Adrenal gland (tissue), 5 donors: ENCODE data around the gene MATR3.
"Not testable (repeated sequence)": the region's sequence is repeated elsewhere in the genome, so short reads cannot be mapped to it uniquely, and the experiment has no call there.

Experiments used
- CTCF ChIP-seq, 6 experiments: fragments of 450-650 bp in 4 of 6; fragments of 200-600 bp in 2 of 6; sonication (generic) in 1 of 6; IDR thresholded peaks; 1 replicate in 5 of 6; 2 replicates in 1 of 6; pipeline versions ENCODE4 v1.5.1 to v1.8.0; 2016 to 2021; ENCODE audit warnings: antibody characterized with exemption in 6 of 6, mild to moderate bottlenecking in 2 of 6, moderate library complexity in 1 of 6
- POLR2A ChIP-seq, 2 donors: fragments of 450-650 bp; IDR thresholded peaks; one replicate each; pipeline ENCODE4 v1.6.1; 2017; ENCODE audit warnings: antibody characterized with exemption in 2 of 2, mild to moderate bottlenecking in 2 of 2, moderate library complexity in 1 of 2
- donor health status: DM: no; HTN: no; CAD: no.

- not testable (repeated sequence) for TF ChIP-seq CTCF, POLR2A (IDR thresholded peaks at IDR 0.05)
Observed at GRCh38 chr5:139347863-139348262, 54.3 kb downstream of the MATR3 start.
